ENCODE results near the gene LRP1B. TPM values are rescaled to one million over a fixed set of nuclear protein-coding genes. Genes with fewer than 3 reads are reported as not detected.

The LRP1B gene
- total RNA-seq, 8 experiments from 2014 or later, result 0.04 to 31.2 (median 11.5) TPM

DNA sequence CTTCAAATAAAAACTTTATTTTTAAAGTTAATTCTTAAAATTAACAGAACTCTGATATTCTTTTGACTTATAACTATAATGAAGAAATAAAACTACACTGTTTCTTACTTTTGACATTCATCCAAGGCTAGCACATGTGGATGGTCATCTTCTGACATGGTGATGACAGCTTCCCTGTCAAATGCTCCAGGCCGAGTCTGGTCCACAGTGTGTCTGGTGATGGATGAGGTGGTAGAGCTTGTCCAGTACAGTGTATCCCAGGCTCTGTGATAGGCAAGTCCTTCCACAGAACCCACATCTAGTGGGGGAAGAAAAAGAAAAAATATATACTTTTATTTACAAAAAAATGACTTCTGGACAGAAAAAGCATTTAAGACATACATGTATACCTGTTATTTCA lies 1529.5 kb downstream of the LRP1B start:
- in situ Hi-C loops (cut with MboI; ENCODE audit: low pct_unique_long_range_greater_than_20kb in 2 of 9, low sequenced_read_pairs in 9 of 9, unreplicated experiment in 9 of 9), result no loop called here
- WGBS, 10 experiments, result 0 to 100% (median 17%) methylated on average over 1 of the region's 1 CpG; no CpG with 5 or more reads in 5 of the 10 experiments
- Histone ChIP-seq H3K27ac (no peak overlapping the region), H3K4me1 (replicated peaks in 1 of 2) (no peaks in the 10 kb centered on the region), H3K4me3 (no peak overlapping the region)
- ATAC-seq (replicated peaks in 6 of 8), result no peak

DNA sequence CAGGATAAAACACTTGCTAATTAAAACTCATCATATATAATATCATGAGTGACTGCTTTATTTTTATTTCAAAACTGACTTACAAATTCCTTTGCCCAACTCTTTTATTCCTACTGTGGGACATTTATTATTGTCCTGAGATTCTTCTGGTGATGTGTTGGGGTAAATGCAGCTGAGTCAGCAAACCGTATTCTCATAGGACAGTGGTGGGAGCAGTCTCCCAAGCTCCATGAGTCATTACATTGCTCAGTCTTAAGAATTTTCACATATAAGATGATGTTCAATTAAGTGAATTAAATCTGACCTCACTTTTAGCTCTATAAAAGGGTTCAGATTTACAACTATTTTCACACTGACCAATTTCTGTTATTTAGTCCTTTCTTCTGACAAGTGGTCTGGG lies 1530.7 kb downstream of the LRP1B start:
- Histone ChIP-seq H3K4me3 (no peak overlapping the region), H3K4me1 (replicated peaks in 1 of 2) (no peaks in the 10 kb centered on the region), H3K27ac (no peak overlapping the region)
- 0 to 88% (median 67%) methylated on average over 1 of the region's 1 CpG; no CpG with 5 or more reads in 3 of the 10 experiments for WGBS, 10 experiments
- in situ Hi-C loops (cut with MboI; ENCODE audit: low pct_unique_long_range_greater_than_20kb in 2 of 9, low sequenced_read_pairs in 9 of 9, unreplicated experiment in 9 of 9), result no loop called here
- ATAC-seq (replicated peaks in 6 of 8), result peak in 4 of 8 experiments; percentile 20 to 93 (median 82)

GRCh38 chr2:140597836-140598235 lies 1533.0 kb downstream of the LRP1B start:
- in situ Hi-C loops (cut with MboI; ENCODE audit: low pct_unique_long_range_greater_than_20kb in 2 of 9, low sequenced_read_pairs in 9 of 9, unreplicated experiment in 9 of 9), result no loop called here
- H3K4me1 ChIP-seq (replicated peaks in 1 of 2), result no peaks in the 10 kb centered on the region
- H3K4me3 ChIP-seq, result no peak overlapping the region
- no peak for ATAC-seq (replicated peaks in 6 of 8)
- H3K27ac ChIP-seq, result no peak overlapping the region
- 100% methylated on average over 1 of the region's 1 CpG; no CpG with 5 or more reads in 6 of the 10 experiments for WGBS, 10 experiments

DNA sequence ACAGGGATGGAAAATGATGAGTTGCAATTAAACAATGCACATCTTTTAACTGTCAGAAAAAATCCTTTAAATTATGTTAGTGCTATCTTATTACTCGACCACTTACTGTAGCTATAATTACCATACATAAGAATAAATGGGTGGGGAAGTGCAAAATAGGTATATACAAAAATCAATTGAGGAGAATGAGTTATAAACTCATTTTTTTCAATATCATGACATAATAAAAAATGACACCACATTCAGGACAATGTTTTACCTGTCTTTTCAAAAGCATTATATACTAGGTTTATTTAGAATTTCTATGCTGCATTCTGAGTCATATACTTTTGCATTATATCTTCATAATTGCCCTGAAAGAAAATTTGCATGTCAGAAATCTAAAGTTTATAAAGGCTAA lies 1533.6 kb downstream of the LRP1B start:
- Histone ChIP-seq H3K4me1 (replicated peaks in 1 of 2) (no peaks in the 10 kb centered on the region), H3K4me3 (no peak overlapping the region), H3K27ac (no peak overlapping the region)
- in situ Hi-C loops (cut with MboI; ENCODE audit: low pct_unique_long_range_greater_than_20kb in 2 of 9, low sequenced_read_pairs in 9 of 9, unreplicated experiment in 9 of 9), result no loop called here
- WGBS, 10 experiments, result 0 to 83% (median 67%) methylated on average over 1 of the region's 1 CpG; no CpG with 5 or more reads in 1 of the 10 experiments
- no peak for ATAC-seq (replicated peaks in 6 of 8)

DNA sequence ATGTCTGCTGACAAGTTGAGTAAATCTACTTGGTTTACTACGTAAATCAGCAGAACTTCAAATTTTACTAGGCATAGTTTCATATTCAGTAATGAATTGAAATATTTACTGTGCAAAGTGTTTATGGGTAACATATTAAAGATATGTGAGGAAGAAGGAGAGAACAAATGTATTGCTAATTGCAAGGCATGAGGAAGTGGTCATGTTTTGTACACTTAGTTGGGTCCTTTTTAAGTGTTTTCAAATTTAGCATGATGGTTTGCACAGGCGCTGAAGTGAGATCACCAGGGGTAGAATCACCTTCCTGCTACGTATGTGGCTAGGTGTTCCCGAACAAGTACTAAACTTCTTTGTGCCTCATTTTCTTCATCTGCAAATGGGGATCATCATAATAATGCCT lies 1534.4 kb downstream of the LRP1B start:
- no peak for ATAC-seq (replicated peaks in 6 of 8)
- WGBS, 10 experiments, result 52 to 98% (median 89%) methylated on average over 2 to 4 of the region's 4 CpGs; no CpG with 5 or more reads in 2 of the 10 experiments
- in situ Hi-C loops (cut with MboI; ENCODE audit: low pct_unique_long_range_greater_than_20kb in 2 of 9, low sequenced_read_pairs in 9 of 9, unreplicated experiment in 9 of 9), result no loop called here

DNA sequence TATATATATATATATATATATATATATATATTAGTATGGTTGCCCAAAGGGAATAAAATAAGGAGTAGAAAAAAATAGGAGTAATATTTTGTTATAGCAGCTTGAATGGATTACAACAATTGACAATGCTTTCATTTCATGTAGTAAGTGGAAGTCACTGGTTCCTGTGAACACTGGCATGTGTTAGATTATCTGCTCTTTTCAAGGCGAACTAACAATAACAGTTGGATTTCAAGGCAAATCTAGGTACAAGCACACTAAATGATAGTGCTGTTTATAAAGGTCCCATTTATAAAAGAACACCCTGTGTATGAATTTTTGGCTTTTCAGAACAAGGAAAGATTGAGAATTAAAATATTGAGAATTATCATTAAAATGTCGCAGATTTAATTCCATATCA lies 1535.7 kb downstream of the LRP1B start:
- WGBS, 10 experiments, result 36 to 100% (median 91%) methylated on average over 1 to 2 of the region's 2 CpGs
- Histone ChIP-seq H3K27ac (no peak overlapping the region), H3K4me3 (no peak overlapping the region), H3K4me1 (replicated peaks in 1 of 2) (no peaks in the 10 kb centered on the region)
- in situ Hi-C loops (cut with MboI; ENCODE audit: low pct_unique_long_range_greater_than_20kb in 2 of 9, low sequenced_read_pairs in 9 of 9, unreplicated experiment in 9 of 9), result no loop called here
- no peak for ATAC-seq (replicated peaks in 6 of 8)

More for the DNA sequence above, 1534.4 kb downstream of the LRP1B start:
- H3K4me3 ChIP-seq, result no peak overlapping the region
- H3K4me1 ChIP-seq (replicated peaks in 1 of 2), result no peaks in the 10 kb centered on the region
- no peak overlapping the region for H3K27ac ChIP-seq

DNA sequence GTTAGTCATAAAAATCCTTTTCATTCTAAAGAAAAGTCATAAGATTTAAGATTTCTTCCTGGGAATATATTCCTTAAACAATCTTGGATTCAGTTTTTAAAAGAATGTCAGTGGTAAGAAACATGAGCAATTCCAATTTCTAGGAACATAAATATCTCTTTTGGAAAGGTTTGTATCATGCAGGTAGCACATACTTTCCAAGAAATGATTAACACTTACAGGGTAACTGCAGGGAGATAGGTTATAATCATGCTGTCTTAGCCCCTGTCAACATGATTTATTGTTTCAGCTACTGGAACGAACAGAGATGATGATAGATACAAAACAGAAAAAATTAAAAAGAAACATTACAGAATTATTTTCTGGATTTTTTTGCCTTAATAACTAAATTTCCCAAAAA lies 1537.7 kb downstream of the LRP1B start:
- in situ Hi-C loops (cut with MboI; ENCODE audit: low pct_unique_long_range_greater_than_20kb in 2 of 9, low sequenced_read_pairs in 9 of 9, unreplicated experiment in 9 of 9), result no loop called here
- ATAC-seq (replicated peaks in 6 of 8), result no peak
- Histone ChIP-seq H3K27ac (no peak overlapping the region), H3K4me3 (no peak overlapping the region), H3K4me1 (replicated peaks in 1 of 2) (peaks cover 0 to 4% of the 10 kb centered on the region in 2 donors)
- WGBS, 10 experiments, result 0 to 100% (median 38%) methylated on average over 1 of the region's 1 CpG; no CpG with 5 or more reads in 1 of the 10 experiments

DNA sequence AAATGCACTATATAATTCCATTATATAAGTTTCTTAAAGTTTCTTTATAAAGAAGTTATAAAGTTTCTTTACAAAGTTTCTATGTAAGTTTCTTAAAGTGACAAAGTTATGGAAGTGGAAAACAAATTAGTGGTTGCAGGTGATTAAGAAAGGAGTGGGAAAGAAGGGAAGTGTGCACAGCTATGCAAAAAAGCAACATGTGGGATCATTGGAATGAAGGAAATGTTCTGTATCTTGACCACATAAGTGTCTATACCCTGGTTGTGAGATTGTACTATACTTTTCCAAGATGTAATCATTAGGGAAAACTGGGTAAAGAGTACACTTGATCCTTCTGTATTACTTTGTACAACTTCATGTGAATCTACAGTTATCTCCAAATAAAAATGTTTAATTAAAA lies 1541.1 kb downstream of the LRP1B start:
- Histone ChIP-seq H3K4me1 (replicated peaks in 1 of 2) (peaks cover 0 to 6% of the 10 kb centered on the region in 2 donors), H3K4me3 (no peak overlapping the region), H3K27ac (no peak overlapping the region)
- in situ Hi-C loops (cut with MboI; ENCODE audit: low pct_unique_long_range_greater_than_20kb in 2 of 9, low sequenced_read_pairs in 9 of 9, unreplicated experiment in 9 of 9), result no loop called here
- no peak for ATAC-seq (replicated peaks in 6 of 8)

DNA sequence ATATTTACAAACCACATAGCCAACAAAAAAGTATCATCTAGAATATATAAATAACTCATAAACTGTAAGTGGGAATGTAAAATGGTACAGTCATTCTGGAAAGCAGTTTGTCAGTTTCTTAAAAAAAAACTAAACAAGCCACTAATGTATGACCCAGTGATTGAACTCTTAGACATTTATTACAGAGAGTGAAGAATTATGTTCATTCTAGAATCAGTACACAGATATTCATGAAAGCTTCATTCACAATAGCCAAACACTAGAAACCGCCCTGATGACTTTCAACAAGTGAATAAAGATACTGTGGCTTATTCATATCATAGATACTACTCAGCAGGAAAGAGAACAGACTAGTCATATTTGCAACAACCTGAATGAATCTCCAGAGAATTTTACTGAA lies 1541.5 kb downstream of the LRP1B start:
- ATAC-seq (replicated peaks in 6 of 8), result peak in 7 of 8 experiments; percentile 66 to 96 (median 86)
- Histone ChIP-seq H3K27ac (no peak overlapping the region), H3K4me1 (replicated peaks in 1 of 2) (peaks cover 0 to 11% of the 10 kb centered on the region in 2 donors), H3K4me3 (no peak overlapping the region)
- WGBS, 10 experiments, result 0 to 91% (median 67%) methylated on average over 1 of the region's 1 CpG; no CpG with 5 or more reads in 3 of the 10 experiments
- in situ Hi-C loops (cut with MboI; ENCODE audit: low pct_unique_long_range_greater_than_20kb in 2 of 9, low sequenced_read_pairs in 9 of 9, unreplicated experiment in 9 of 9), result no loop called here

DNA sequence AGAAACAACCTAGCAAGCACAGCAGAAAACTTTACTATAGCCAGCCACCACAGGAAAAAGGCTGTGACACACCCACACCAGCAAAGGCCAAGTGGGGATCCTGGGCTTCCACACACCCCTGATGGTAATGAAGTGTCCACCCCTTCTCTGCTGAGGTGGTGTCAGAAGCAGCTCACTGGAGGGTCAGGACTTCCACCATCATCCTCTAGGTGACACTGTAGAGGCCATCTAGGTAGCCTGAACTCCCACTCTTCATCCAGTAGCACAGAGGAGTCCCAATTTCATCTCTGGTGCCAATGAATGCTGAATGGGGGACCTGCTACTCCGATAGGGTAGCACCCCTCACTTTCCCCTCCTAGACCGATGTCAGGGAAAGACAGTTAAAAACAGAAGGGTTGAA lies 1544.4 kb downstream of the LRP1B start:
- H3K4me1 ChIP-seq (replicated peaks in 1 of 2), result peaks cover 0 to 16% of the 10 kb centered on the region in 2 donors
- 51 to 94% (median 80%) methylated on average over 1 to 2 of the region's 2 CpGs; no CpG with 5 or more reads in 1 of the 10 experiments for WGBS, 10 experiments

DNA sequence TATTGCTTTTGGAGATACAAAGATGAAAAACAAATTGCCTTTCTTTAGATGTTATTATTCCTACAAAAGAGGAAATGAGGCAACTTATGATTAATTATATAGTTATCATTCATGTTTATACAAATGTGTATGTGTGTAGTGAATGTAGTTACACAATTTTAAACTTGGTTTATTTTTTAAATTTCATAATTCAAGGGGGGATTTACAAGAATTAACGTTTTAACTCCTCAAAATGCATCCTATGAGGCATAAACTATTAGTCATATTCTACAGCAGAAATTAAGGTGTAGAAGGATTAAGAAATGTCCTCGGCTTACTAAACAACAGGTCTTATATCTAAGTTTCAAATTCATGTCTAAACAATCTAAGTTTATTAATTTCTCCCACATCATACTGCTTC lies 1545.8 kb downstream of the LRP1B start:
- Histone ChIP-seq H3K27ac (no peak overlapping the region), H3K4me3 (no peak overlapping the region), H3K4me1 (replicated peaks in 1 of 2) (peaks cover 0 to 21% of the 10 kb centered on the region in 2 donors)
- in situ Hi-C loops (cut with MboI; ENCODE audit: low pct_unique_long_range_greater_than_20kb in 2 of 9, low sequenced_read_pairs in 9 of 9, unreplicated experiment in 9 of 9), result no loop called here
- WGBS, 10 experiments, result 0 to 50% (median 25%) methylated on average over 1 to 2 of the region's 2 CpGs; no CpG with 5 or more reads in 1 of the 10 experiments
- ATAC-seq (replicated peaks in 6 of 8), result no peak

More for the DNA sequence above, 1544.4 kb downstream of the LRP1B start:
- in situ Hi-C loops (cut with MboI; ENCODE audit: low pct_unique_long_range_greater_than_20kb in 2 of 9, low sequenced_read_pairs in 9 of 9, unreplicated experiment in 9 of 9), result no loop called here
- Histone ChIP-seq H3K27ac (no peak overlapping the region), H3K4me3 (no peak overlapping the region)
- peak in 3 of 8 experiments; percentile 46 to 63 (median 53) for ATAC-seq (replicated peaks in 6 of 8)

DNA sequence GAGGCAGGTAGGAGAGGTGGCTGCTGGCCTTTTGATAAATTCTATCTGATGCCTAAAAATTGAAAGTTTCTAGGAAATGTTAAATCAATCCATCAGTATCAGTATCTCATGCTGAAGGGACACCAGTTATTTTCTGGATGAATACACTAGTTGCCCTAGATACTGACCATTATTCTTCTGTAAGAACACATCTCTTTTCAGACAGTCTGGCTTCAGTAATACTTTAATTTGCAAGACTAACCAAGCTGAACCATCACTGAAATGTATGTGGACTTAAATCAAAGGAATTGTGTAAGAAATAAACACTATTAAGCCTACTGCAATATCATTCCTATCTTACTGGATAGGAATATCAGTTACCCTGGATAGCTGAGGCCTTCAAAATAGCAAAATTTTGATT lies 1546.3 kb downstream of the LRP1B start:
- H3K4me1 ChIP-seq (replicated peaks in 1 of 2), result peaks cover 0 to 21% of the 10 kb centered on the region in 2 donors
- in situ Hi-C loops (cut with MboI; ENCODE audit: low pct_unique_long_range_greater_than_20kb in 2 of 9, low sequenced_read_pairs in 9 of 9, unreplicated experiment in 9 of 9), result no loop called here
- no peak overlapping the region for H3K4me3 ChIP-seq
- H3K27ac ChIP-seq, result no peak overlapping the region
- ATAC-seq (replicated peaks in 6 of 8), result peak in 5 of 8 experiments; percentile 35 to 88 (median 62)

- ATAC-seq (replicated peaks in 6 of 8), result peak in 5 of 8 experiments; percentile 30 to 93 (median 69)
- Histone ChIP-seq H3K4me3 (no peak overlapping the region), H3K4me1 (replicated peaks in 1 of 2) (peaks cover 0 to 17% of the 10 kb centered on the region in 2 donors), H3K27ac (no peak overlapping the region)
- in situ Hi-C loops (cut with MboI; ENCODE audit: low pct_unique_long_range_greater_than_20kb in 2 of 9, low sequenced_read_pairs in 9 of 9, unreplicated experiment in 9 of 9), result no loop called here
- WGBS, 10 experiments, result 43 to 100% (median 84%) methylated on average over 1 to 2 of the region's 2 CpGs
These were observed 1550.2 kb downstream of the LRP1B start for GRCh38 chr2:140580532-140581151.

DNA sequence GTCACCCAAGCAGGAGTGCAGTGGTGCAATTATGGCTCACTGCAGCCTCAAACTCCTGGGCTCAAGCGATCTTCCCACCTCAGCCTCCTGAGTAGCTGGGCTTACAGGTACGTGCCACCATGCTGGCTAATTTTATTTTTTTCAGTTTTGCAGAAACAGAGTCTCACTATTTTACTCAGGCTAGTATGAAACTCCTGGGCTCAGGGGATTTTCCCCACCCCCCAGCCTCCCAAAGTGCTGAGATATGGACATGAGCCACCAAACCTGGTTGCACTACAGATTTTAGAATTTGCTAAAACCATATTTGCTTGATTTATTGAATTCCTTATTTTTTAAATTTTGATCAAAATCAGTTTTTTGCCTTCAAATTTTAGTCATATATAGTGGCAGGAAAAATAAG lies 1553.4 kb downstream of the LRP1B start:
- 50 to 93% (median 89%) methylated on average over 1 to 2 of the region's 2 CpGs; no CpG with 5 or more reads in 5 of the 10 experiments for WGBS, 10 experiments

More for the DNA sequence above, 1553.4 kb downstream of the LRP1B start:
- Histone ChIP-seq H3K4me3 (no peak overlapping the region), H3K4me1 (replicated peaks in 1 of 2) (peaks cover 0 to 7% of the 10 kb centered on the region in 2 donors), H3K27ac (no peak overlapping the region)
- no peak for ATAC-seq (replicated peaks in 6 of 8)
- in situ Hi-C loops (cut with MboI; ENCODE audit: low pct_unique_long_range_greater_than_20kb in 2 of 9, low sequenced_read_pairs in 9 of 9, unreplicated experiment in 9 of 9), result no loop called here
